GM12874 (cell line): ENCODE results near the gene CCDC97.
A peak's percentile ranks its signal among the peaks of the same experiment; 100 is the strongest.

ENCODE experiments used
- TF ChIP-seq, protein P1 (sequence below): IDR thresholded peaks from 2 replicates; pipeline ENCODE4 v1.5.1; 2011; ENCODE audit warnings: low read depth, mild to moderate bottlenecking, control low read depth, low read length, moderate library complexity; ENCODE audit not compliant: insufficient read depth

Gene CCDC97

GRCh38 chr19:41352279-41352608, 42.3 kb downstream of the CCDC97 start:
- TF ChIP-seq, protein P1, sequence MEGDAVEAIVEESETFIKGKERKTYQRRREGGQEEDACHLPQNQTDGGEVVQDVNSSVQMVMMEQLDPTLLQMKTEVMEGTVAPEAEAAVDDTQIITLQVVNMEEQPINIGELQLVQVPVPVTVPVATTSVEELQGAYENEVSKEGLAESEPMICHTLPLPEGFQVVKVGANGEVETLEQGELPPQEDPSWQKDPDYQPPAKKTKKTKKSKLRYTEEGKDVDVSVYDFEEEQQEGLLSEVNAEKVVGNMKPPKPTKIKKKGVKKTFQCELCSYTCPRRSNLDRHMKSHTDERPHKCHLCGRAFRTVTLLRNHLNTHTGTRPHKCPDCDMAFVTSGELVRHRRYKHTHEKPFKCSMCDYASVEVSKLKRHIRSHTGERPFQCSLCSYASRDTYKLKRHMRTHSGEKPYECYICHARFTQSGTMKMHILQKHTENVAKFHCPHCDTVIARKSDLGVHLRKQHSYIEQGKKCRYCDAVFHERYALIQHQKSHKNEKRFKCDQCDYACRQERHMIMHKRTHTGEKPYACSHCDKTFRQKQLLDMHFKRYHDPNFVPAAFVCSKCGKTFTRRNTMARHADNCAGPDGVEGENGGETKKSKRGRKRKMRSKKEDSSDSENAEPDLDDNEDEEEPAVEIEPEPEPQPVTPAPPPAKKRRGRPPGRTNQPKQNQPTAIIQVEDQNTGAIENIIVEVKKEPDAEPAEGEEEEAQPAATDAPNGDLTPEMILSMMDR: no peak

DNA sequence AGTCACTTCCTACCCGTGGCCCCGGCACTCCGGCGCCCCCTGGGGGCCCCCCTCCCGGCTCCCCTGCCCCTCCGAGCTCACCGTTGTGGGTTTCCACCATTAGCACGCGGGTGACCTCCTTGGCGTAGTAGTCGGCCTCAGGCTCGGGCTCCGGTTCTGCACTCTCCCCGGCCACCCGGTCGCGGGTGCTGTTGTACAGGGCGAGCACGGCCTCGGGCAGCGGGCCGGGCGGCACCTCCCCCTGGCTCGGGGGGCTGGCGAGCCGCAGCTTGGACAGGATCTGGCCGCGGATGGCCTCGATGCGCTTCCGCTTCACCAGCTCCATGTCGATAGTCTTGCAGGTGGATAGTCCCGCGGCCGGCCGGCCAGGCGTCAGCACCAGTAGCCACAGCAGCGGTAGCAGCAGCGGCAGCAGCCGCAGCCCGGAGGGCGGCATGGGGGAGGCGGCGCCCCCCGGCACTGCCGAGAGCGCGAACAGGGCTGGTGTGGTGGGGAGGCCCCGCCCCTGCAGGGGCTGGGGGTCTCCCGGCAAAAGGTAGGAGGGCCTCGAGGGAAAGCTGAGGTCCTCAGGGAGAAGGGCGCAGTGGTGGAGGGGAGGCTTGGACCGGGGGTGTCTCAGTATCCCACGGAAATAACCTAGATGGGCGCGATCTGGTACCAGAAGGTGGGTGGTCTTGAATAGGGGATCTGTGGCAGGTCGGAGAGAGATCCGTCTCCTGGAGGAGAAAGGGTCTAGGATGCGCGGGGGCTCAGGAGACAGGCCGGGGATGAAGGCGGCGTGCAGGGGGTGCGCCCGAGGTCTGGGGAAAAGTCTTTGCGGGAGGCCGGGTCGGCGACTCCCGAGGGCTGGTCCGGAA, 42.9 kb downstream of the CCDC97 start:
- TF ChIP-seq, protein P1: peak; percentile 84

DNA sequence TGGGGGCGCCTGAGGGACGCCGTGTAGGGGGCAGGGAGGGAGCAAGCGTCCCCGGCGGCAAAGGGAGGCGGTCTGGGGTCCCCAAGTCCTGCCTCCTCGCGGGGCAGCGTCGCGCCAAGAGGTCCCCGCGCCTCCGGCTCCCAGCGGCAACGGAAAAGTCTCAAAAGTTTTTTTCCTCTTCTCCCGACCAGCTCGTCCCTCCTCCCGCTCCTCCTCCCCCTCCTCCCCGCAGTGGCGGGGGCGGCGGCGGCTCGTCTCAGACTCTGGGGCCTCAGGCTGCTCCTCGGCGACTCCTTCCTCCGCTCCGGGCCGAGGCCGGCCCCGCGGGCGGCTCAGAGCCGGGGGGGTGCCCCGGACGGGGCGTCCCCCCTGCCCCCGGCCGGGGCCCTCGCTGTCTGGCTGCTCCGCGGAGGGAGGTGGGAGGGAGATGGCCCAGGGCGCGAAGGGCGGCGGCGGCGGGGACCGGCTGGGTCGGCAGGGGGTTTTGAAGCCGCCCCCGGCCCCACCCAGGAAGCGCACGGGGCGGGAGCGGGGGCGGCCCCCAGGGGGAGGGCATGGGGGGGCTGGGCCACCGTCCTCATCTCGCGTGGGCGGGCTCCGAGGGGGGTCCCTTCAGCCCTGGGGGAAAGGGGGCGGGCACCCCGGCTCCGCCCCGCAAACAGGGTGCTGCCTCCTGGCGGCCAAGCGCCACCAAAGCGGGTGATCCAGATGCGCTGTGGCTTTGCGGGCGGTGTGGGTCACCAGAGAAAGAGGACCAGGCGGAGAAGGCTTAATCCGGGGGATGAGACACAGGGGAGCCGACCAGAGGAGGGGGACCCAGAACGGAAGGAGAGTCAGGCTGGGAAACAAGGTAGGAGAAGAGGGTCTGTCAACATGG, 43.7 kb downstream of the CCDC97 start, which contains the start of gene TGFB1:
Gene TGFB1 (minus strand): TSS at position 457 of the 877 bp plus-strand sequence. CDS start 878 bp downstream, outside the sequence.
- TF ChIP-seq, protein P1: peak; percentile 92

DNA sequence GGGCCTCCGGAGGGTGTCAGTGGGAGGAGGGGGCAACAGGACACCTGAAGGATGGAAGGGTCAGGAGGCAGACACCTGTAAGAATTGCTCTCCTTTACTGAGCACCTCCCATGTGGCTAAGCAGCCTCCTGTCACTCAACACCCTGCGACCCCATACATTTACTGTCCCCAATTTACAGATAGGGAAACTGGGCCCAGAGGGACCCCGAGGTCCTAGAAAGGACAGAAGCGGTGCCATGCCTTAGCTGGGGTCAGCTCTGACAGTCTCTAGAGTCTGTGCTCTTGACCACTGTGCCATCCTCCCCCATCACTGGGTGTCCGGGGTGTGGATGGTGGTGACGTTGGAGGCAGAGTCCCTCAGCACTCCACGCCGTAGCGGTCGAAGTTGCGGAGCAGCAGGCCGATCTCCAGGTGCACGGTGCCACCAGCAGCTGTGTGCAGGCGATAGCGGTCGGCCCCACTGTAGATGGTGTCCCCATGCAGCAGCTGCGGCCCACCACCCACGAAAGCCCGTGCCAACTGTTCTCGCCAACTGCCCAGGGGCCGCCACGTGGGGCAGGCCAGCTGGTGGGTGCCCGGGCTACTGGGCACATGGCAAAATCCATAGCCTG, 44.5 kb downstream of the CCDC97 start:
- TF ChIP-seq, protein P1: no peak

DNA sequence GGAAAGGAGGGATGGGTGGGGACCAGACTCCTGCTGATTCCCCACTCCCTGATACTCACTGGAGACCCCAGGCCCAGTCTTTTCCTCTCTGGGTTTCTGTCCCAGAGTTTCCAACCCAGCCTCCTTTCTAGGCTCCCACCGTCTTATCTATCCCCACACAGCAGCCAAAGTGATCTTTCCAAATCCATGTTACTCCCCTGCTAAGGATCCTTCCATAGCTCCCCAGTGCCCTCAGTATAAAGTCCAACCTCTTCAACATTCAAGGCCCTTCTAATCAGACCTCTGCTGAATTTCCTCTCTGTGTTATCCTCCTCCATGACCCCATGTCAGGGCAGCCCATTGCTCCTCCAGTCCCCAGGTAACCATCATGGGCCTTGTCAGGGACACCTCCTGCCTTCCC, 45.1 kb downstream of the CCDC97 start:
- TF ChIP-seq, protein P1: no peak

DNA sequence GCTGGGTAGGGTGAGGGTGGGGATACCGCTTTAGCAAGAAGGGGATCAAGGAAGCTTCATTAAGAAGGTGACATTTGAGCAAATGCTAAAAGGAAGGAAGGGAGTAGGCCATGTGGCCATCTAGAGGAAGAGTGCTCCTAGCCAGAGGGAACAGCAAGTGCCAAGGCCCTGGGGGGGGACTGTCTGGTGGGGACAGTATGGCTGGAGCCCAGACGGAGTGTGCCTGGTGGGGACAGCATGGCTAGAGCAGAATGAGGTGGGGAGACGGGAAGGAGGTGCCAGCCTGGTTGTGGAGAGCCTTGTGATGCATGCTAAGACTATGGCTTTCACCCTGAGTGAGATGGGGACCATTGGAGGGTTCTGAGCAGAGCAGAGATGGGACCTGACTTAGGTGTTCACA, 45.8 kb downstream of the CCDC97 start:
- TF ChIP-seq, protein P1: no peak
